Measurements from ENCODE around the gene CIITA.
"Not testable (repeated sequence)": the region's sequence is repeated elsewhere in the genome, so short reads cannot be mapped to it uniquely, and the experiment has no call there.

Gene CIITA

DNA sequence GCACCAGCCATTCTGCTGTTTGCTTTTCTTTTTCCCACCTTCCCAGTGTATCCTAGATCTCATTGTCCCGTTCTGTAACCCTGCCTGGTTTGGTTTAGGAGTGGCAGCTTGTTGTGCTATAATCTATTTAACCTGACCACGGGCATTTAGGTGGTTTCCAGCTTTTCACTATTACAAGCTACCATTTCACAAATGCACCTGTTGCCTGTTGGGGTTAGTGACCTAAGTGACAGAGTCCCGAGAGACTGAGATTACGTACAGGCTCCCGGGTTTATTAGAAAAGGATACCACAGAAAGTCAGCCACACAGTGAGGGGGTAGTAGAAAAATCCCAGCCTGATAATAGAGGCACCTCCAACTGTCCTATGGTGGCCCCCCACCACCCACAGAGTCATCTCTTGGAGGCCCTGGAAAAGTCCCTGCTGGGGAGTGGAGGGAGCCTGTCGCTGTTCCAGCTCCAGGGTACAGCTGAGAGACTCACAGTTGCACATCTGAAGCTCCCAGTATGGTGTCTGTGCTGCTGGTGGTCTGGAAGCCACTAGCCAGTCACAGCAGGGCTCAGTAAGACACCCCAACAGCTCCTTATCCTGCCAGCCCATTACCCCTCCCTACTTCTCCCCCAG, 88.5 kb downstream of the CIITA start:
- Histone ChIP-seq H3K27me3 (ENCODE audit: insufficient read depth, low read length, poor library complexity) (no peaks in the 10 kb centered on the region), H2BK120ac (ENCODE audit: low read depth, low read length) (no peak overlapping the region), H3K4me2 (ENCODE audit: low read length) (no peak overlapping the region), H2BK15ac (replicated peaks; ENCODE audit: low read depth) (no peak overlapping the region), H3K79me2 (ENCODE audit: control insufficient read depth, insufficient read depth, low read length) (no peaks in the 10 kb centered on the region), H2BK5ac (ENCODE audit: low read length) (no peak overlapping the region), H3K27ac (ENCODE audit: low read depth, low read length) (no peak overlapping the region), H3K4me1 (ENCODE audit: control insufficient read depth, low read depth, low read length) (no peaks in the 10 kb centered on the region), H4K8ac (ENCODE audit: low read depth, low read length) (no peak overlapping the region), H2AK5ac (ENCODE audit: low read length) (no peak overlapping the region), H3K4me3 (ENCODE audit: low read length) (no peak overlapping the region), H4K5ac (ENCODE audit: low read length) (no peak overlapping the region), H3K79me1 (ENCODE audit: low read length) (no peaks in the 10 kb centered on the region), H3K9ac (ENCODE audit: low read length) (no peak overlapping the region), H3K23ac (ENCODE audit: low read length) (no peak overlapping the region), H3K36me3 (ENCODE audit: control insufficient read depth, insufficient read depth, low read length) (no peaks in the 10 kb centered on the region), H3K56ac (ENCODE audit: low read length) (no peak overlapping the region), H3K4ac (ENCODE audit: low read depth, low read length) (no peak overlapping the region), H3K18ac (ENCODE audit: low read length) (no peak overlapping the region)
- WGBS (ENCODE audit: extremely low coverage, insufficient coverage, low lambda C conversion rate) = no CpG with 5 or more reads among the region's 6 CpGs
- no peak for DNase-seq

DNA sequence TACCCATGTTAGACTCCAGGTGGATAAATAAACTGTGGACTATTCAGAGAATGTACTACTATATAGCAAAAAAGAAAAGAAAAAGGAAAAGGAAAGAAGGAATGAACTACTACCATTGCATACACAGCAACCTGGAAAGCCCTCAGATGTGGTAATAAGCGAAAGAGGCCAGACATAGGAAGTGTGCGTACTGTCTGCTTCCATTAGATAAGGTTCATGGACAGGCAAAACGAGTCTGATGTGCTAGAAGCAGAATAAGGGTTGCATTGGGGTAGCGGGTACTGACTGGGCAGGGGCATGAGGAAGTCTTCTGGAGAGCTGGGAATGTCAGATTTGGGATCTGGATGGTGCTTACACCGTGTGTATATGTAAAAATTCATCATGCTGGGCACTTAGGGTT, 89.1 kb downstream of the CIITA start:
- H3K9ac ChIP-seq (ENCODE audit: low read length) = no peak overlapping the region
- no peak overlapping the region for H3K56ac ChIP-seq (ENCODE audit: low read length)
- H4K5ac ChIP-seq (ENCODE audit: low read length) = no peak overlapping the region
- H2AK5ac ChIP-seq (ENCODE audit: low read length) = no peak overlapping the region
- no peaks in the 10 kb centered on the region for H3K27me3 ChIP-seq (ENCODE audit: insufficient read depth, low read length, poor library complexity)
- H3K18ac ChIP-seq (ENCODE audit: low read length) = no peak overlapping the region
- no peak overlapping the region for H3K23ac ChIP-seq (ENCODE audit: low read length)
- no peak overlapping the region for H3K27ac ChIP-seq (ENCODE audit: low read depth, low read length)
- H2BK5ac ChIP-seq (ENCODE audit: low read length) = no peak overlapping the region
- H2BK15ac ChIP-seq (replicated peaks; ENCODE audit: low read depth) = no peak overlapping the region
- H3K4me3 ChIP-seq (ENCODE audit: low read length) = no peak overlapping the region
- no peak overlapping the region for H3K4me2 ChIP-seq (ENCODE audit: low read length)
- H4K8ac ChIP-seq (ENCODE audit: low read depth, low read length) = no peak overlapping the region
- no peaks in the 10 kb centered on the region for H3K79me2 ChIP-seq (ENCODE audit: control insufficient read depth, insufficient read depth, low read length)
- no peak for DNase-seq
- no peaks in the 10 kb centered on the region for H3K36me3 ChIP-seq (ENCODE audit: control insufficient read depth, insufficient read depth, low read length)
- H3K4me1 ChIP-seq (ENCODE audit: control insufficient read depth, low read depth, low read length) = no peaks in the 10 kb centered on the region
- WGBS (ENCODE audit: extremely low coverage, insufficient coverage, low lambda C conversion rate) = no CpG with 5 or more reads among the region's 5 CpGs
- H2BK120ac ChIP-seq (ENCODE audit: low read depth, low read length) = no peak overlapping the region
- no peak overlapping the region for H3K4ac ChIP-seq (ENCODE audit: low read depth, low read length)
- H3K79me1 ChIP-seq (ENCODE audit: low read length) = no peaks in the 10 kb centered on the region

- not testable (repeated sequence) for H3K79me2 ChIP-seq (ENCODE audit: control insufficient read depth, insufficient read depth, low read length)
Observed at GRCh38 chr16:10966559-10966958, 89.6 kb downstream of the CIITA start.

GRCh38 chr16:10967986-10968385, 91.0 kb downstream of the CIITA start:
- H3K18ac ChIP-seq (ENCODE audit: low read length) = no peak overlapping the region
- no peak overlapping the region for H3K27ac ChIP-seq (ENCODE audit: low read depth, low read length)
- H4K8ac ChIP-seq (ENCODE audit: low read depth, low read length) = no peak overlapping the region
- no peak overlapping the region for H3K4me2 ChIP-seq (ENCODE audit: low read length)
- WGBS (ENCODE audit: extremely low coverage, insufficient coverage, low lambda C conversion rate) = no CpG with 5 or more reads among the region's 5 CpGs
- no peak overlapping the region for H2BK120ac ChIP-seq (ENCODE audit: low read depth, low read length)
- no peaks in the 10 kb centered on the region for H3K36me3 ChIP-seq (ENCODE audit: control insufficient read depth, insufficient read depth, low read length)
- no peak for DNase-seq
- H3K9ac ChIP-seq (ENCODE audit: low read length) = no peak overlapping the region
- no peak overlapping the region for H2AK5ac ChIP-seq (ENCODE audit: low read length)
- no peak overlapping the region for H2BK15ac ChIP-seq (replicated peaks; ENCODE audit: low read depth)
- H3K23ac ChIP-seq (ENCODE audit: low read length) = no peak overlapping the region
- H3K27me3 ChIP-seq (ENCODE audit: insufficient read depth, low read length, poor library complexity) = no peaks in the 10 kb centered on the region
- H3K4me3 ChIP-seq (ENCODE audit: low read length) = no peak overlapping the region
- peaks cover 6% of the 10 kb centered on the region for H3K4me1 ChIP-seq (ENCODE audit: control insufficient read depth, low read depth, low read length)
- no peak overlapping the region for H3K4ac ChIP-seq (ENCODE audit: low read depth, low read length)
- no peaks in the 10 kb centered on the region for H3K79me2 ChIP-seq (ENCODE audit: control insufficient read depth, insufficient read depth, low read length)
- no peak overlapping the region for H3K56ac ChIP-seq (ENCODE audit: low read length)
- H4K5ac ChIP-seq (ENCODE audit: low read length) = no peak overlapping the region
- no peak overlapping the region for H2BK5ac ChIP-seq (ENCODE audit: low read length)
- no peaks in the 10 kb centered on the region for H3K79me1 ChIP-seq (ENCODE audit: low read length)

More at GRCh38 chr16:10966559-10966958, 89.6 kb downstream of the CIITA start:
- not testable (repeated sequence) for H2AK5ac ChIP-seq (ENCODE audit: low read length); H3K18ac ChIP-seq (ENCODE audit: low read length); H2BK5ac ChIP-seq (ENCODE audit: low read length); H3K27ac ChIP-seq (ENCODE audit: low read depth, low read length); H3K79me1 ChIP-seq (ENCODE audit: low read length); H3K4me1 ChIP-seq (ENCODE audit: control insufficient read depth, low read depth, low read length); H2BK120ac ChIP-seq (ENCODE audit: low read depth, low read length); H4K5ac ChIP-seq (ENCODE audit: low read length); H4K8ac ChIP-seq (ENCODE audit: low read depth, low read length); H3K56ac ChIP-seq (ENCODE audit: low read length); H2BK15ac ChIP-seq (replicated peaks; ENCODE audit: low read depth); H3K23ac ChIP-seq (ENCODE audit: low read length); H3K4ac ChIP-seq (ENCODE audit: low read depth, low read length); H3K4me3 ChIP-seq (ENCODE audit: low read length); H3K36me3 ChIP-seq (ENCODE audit: control insufficient read depth, insufficient read depth, low read length); H3K9ac ChIP-seq (ENCODE audit: low read length); H3K4me2 ChIP-seq (ENCODE audit: low read length); DNase-seq; H3K27me3 ChIP-seq (ENCODE audit: insufficient read depth, low read length, poor library complexity)
- no CpG with 5 or more reads among the region's 4 CpGs for WGBS (ENCODE audit: extremely low coverage, insufficient coverage, low lambda C conversion rate)

DNA sequence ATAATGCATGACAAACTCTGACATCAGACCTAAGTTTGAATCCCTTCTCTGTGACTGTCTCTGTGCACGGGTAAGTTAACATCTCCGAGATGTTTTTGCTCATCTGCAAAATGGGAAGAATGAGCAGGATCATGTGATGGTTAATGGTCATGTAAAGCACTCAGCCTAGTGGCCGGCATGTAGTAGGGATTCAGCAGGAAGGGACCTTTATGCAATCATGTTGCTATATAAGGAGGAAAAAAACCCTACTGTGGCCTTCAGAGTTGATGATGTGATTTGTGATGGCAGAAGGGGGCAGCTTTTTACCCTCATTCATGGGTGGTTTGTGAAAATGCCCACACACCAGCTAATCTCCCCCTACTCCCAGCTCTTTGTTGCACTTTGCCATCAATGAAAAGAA, 91.5 kb downstream of the CIITA start:
- WGBS (ENCODE audit: extremely low coverage, insufficient coverage, low lambda C conversion rate) = no CpG with 5 or more reads among the region's 3 CpGs

DNA sequence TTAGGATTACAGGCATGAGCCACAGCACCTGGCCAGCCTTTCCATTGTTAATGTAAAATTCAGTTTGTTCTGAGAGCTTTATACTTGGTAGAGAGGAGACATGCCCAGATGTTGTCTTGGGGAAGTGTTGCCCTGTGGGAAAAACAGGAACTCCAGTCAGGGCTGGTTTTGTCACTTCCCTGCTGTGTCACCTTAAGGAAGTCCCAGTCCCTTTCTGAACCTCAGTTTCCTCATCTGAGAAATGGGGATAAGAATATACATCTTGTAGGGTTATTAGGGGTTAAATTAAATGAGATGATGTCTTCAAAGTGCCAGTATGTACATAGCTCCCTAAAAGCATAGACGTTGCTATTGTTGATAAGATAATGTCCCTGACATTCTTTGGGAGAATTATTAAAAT, 92.6 kb downstream of the CIITA start:
- no peak overlapping the region for H3K9ac ChIP-seq (ENCODE audit: low read length)
- no peak overlapping the region for H3K4me2 ChIP-seq (ENCODE audit: low read length)
- H3K4ac ChIP-seq (ENCODE audit: low read depth, low read length) = no peak overlapping the region
- peaks cover 6% of the 10 kb centered on the region for H3K4me1 ChIP-seq (ENCODE audit: control insufficient read depth, low read depth, low read length)
- no peaks in the 10 kb centered on the region for H3K79me2 ChIP-seq (ENCODE audit: control insufficient read depth, insufficient read depth, low read length)
- no peak overlapping the region for H4K5ac ChIP-seq (ENCODE audit: low read length)
- no peaks in the 10 kb centered on the region for H3K36me3 ChIP-seq (ENCODE audit: control insufficient read depth, insufficient read depth, low read length)
- no peak overlapping the region for H2AK5ac ChIP-seq (ENCODE audit: low read length)
- H3K27ac ChIP-seq (ENCODE audit: low read depth, low read length) = no peak overlapping the region
- no peak for DNase-seq
- H4K8ac ChIP-seq (ENCODE audit: low read depth, low read length) = no peak overlapping the region
- no peaks in the 10 kb centered on the region for H3K27me3 ChIP-seq (ENCODE audit: insufficient read depth, low read length, poor library complexity)
- no peak overlapping the region for H3K23ac ChIP-seq (ENCODE audit: low read length)
- H3K4me3 ChIP-seq (ENCODE audit: low read length) = no peak overlapping the region
- no CpG with 5 or more reads among the region's 1 CpG for WGBS (ENCODE audit: extremely low coverage, insufficient coverage, low lambda C conversion rate)
- no peak overlapping the region for H2BK15ac ChIP-seq (replicated peaks; ENCODE audit: low read depth)
- no peak overlapping the region for H3K56ac ChIP-seq (ENCODE audit: low read length)
- no peak overlapping the region for H2BK5ac ChIP-seq (ENCODE audit: low read length)
- no peak overlapping the region for H3K18ac ChIP-seq (ENCODE audit: low read length)
- no peak overlapping the region for H2BK120ac ChIP-seq (ENCODE audit: low read depth, low read length)
- H3K79me1 ChIP-seq (ENCODE audit: low read length) = no peaks in the 10 kb centered on the region

More for the DNA sequence above, 91.5 kb downstream of the CIITA start:
- H3K23ac ChIP-seq (ENCODE audit: low read length) = no peak overlapping the region
- no peak overlapping the region for H3K9ac ChIP-seq (ENCODE audit: low read length)
- peaks cover 6% of the 10 kb centered on the region for H3K4me1 ChIP-seq (ENCODE audit: control insufficient read depth, low read depth, low read length)
- H3K4me2 ChIP-seq (ENCODE audit: low read length) = no peak overlapping the region
- no peak overlapping the region for H3K27ac ChIP-seq (ENCODE audit: low read depth, low read length)
- no peak overlapping the region for H3K18ac ChIP-seq (ENCODE audit: low read length)
- no peak overlapping the region for H3K4me3 ChIP-seq (ENCODE audit: low read length)
- no peaks in the 10 kb centered on the region for H3K79me1 ChIP-seq (ENCODE audit: low read length)
- no peaks in the 10 kb centered on the region for H3K27me3 ChIP-seq (ENCODE audit: insufficient read depth, low read length, poor library complexity)
- H2BK5ac ChIP-seq (ENCODE audit: low read length) = no peak overlapping the region
- H2AK5ac ChIP-seq (ENCODE audit: low read length) = no peak overlapping the region
- no peak overlapping the region for H3K4ac ChIP-seq (ENCODE audit: low read depth, low read length)
- no peak overlapping the region for H2BK15ac ChIP-seq (replicated peaks; ENCODE audit: low read depth)
- H3K36me3 ChIP-seq (ENCODE audit: control insufficient read depth, insufficient read depth, low read length) = no peaks in the 10 kb centered on the region
- H3K56ac ChIP-seq (ENCODE audit: low read length) = no peak overlapping the region
- no peak overlapping the region for H4K5ac ChIP-seq (ENCODE audit: low read length)
- no peak overlapping the region for H4K8ac ChIP-seq (ENCODE audit: low read depth, low read length)
- no peaks in the 10 kb centered on the region for H3K79me2 ChIP-seq (ENCODE audit: control insufficient read depth, insufficient read depth, low read length)
- no peak overlapping the region for H2BK120ac ChIP-seq (ENCODE audit: low read depth, low read length)
- no peak for DNase-seq
